ENCODE data around the gene LMAN2L.

LMAN2L gene

GRCh38 chr2:96764253-96764637, 24.4 kb upstream of the LMAN2L start:
- Mint-ChIP-seq H3K36me3 (ENCODE audit: low read depth) (peaks cover 4% of the 10 kb centered on the region), H3K9me3 (no peaks in the 10 kb centered on the region), H3K27me3 (no peaks in the 10 kb centered on the region), H3K4me3 (peak overlapping the region; percentile 82), H3K4me1 (ENCODE audit: low read depth) (peaks cover 61% of the 10 kb centered on the region), H3K27ac (no peak overlapping the region)

- H3K27me3 Mint-ChIP-seq: no peaks in the 10 kb centered on the region
- H3K4me1 Mint-ChIP-seq (ENCODE audit: low read depth): peaks cover 62% of the 10 kb centered on the region
- peaks cover 4% of the 10 kb centered on the region for H3K36me3 Mint-ChIP-seq (ENCODE audit: low read depth)
- peak overlapping the region; percentile 41 for H3K27ac Mint-ChIP-seq
- H3K4me3 Mint-ChIP-seq: peak overlapping the region; percentile 82
- no peaks in the 10 kb centered on the region for H3K9me3 Mint-ChIP-seq
Observed at GRCh38 chr2:96763511-96764252, 23.8 kb upstream of the LMAN2L start.

GRCh38 chr2:96762529-96763311, 22.9 kb upstream of the LMAN2L start:
- Mint-ChIP-seq H3K36me3 (ENCODE audit: low read depth) (peaks cover 4% of the 10 kb centered on the region), H3K27me3 (no peaks in the 10 kb centered on the region), H3K9me3 (no peaks in the 10 kb centered on the region), H3K27ac (peak overlapping the region; percentile 52), H3K4me1 (ENCODE audit: low read depth) (peaks cover 56% of the 10 kb centered on the region), H3K4me3 (peak overlapping the region; percentile 82)

GRCh38 chr2:96760986-96761832, 21.3 kb upstream of the LMAN2L start:
- H3K4me3 Mint-ChIP-seq: peak overlapping the region; percentile 82
- H3K27me3 Mint-ChIP-seq: no peaks in the 10 kb centered on the region
- H3K9me3 Mint-ChIP-seq: no peaks in the 10 kb centered on the region
- no peaks in the 10 kb centered on the region for H3K36me3 Mint-ChIP-seq (ENCODE audit: low read depth)
- peaks cover 50% of the 10 kb centered on the region for H3K4me1 Mint-ChIP-seq (ENCODE audit: low read depth)
- H3K27ac Mint-ChIP-seq: peak overlapping the region; percentile 77

- peaks cover 50% of the 10 kb centered on the region for H3K4me1 Mint-ChIP-seq (ENCODE audit: low read depth)
- H3K27me3 Mint-ChIP-seq: no peaks in the 10 kb centered on the region
- H3K27ac Mint-ChIP-seq: peak within 1 kb of the TSS; percentile 83
Observed at GRCh38 chr2:96760036-96760985, 20.4 kb upstream of the LMAN2L start, which contains the start of gene CNNM4. Gene CNNM4, plus strand, starts transcription at chr2:96760902. Its CDS starts 98 bp downstream, at chr2:96761000.

GRCh38 chr2:96759548-96759947, 19.7 kb upstream of the LMAN2L start:
- H3K4me3 Mint-ChIP-seq: peak overlapping the region; percentile 82

More at GRCh38 chr2:96760036-96760985, 20.4 kb upstream of the LMAN2L start, which contains the start of gene CNNM4:
- Mint-ChIP-seq H3K4me3 (peak within 1 kb of the TSS; percentile 82), H3K9me3 (no peaks in the 10 kb centered on the region), H3K36me3 (ENCODE audit: low read depth) (no peaks in the 10 kb centered on the region)

GRCh38 chr2:96758987-96759386, 19.1 kb upstream of the LMAN2L start:
- Mint-ChIP-seq H3K27me3 (no peaks in the 10 kb centered on the region), H3K9me3 (no peaks in the 10 kb centered on the region), H3K4me3 (no peak overlapping the region), H3K4me1 (ENCODE audit: low read depth) (peaks cover 42% of the 10 kb centered on the region), H3K36me3 (ENCODE audit: low read depth) (no peaks in the 10 kb centered on the region), H3K27ac (no peak overlapping the region)

More at GRCh38 chr2:96759548-96759947, 19.7 kb upstream of the LMAN2L start:
- no peaks in the 10 kb centered on the region for H3K27me3 Mint-ChIP-seq
- no peaks in the 10 kb centered on the region for H3K36me3 Mint-ChIP-seq (ENCODE audit: low read depth)
- peak overlapping the region; percentile 83 for H3K27ac Mint-ChIP-seq
- no peaks in the 10 kb centered on the region for H3K9me3 Mint-ChIP-seq
- peaks cover 47% of the 10 kb centered on the region for H3K4me1 Mint-ChIP-seq (ENCODE audit: low read depth)

GRCh38 chr2:96757477-96757860, 17.6 kb upstream of the LMAN2L start:
- no peak overlapping the region for H3K27ac Mint-ChIP-seq
- no peaks in the 10 kb centered on the region for H3K9me3 Mint-ChIP-seq
- H3K36me3 Mint-ChIP-seq (ENCODE audit: low read depth): no peaks in the 10 kb centered on the region
- H3K27me3 Mint-ChIP-seq: no peaks in the 10 kb centered on the region
- H3K4me1 Mint-ChIP-seq (ENCODE audit: low read depth): peaks cover 28% of the 10 kb centered on the region
- no peak overlapping the region for H3K4me3 Mint-ChIP-seq

GRCh38 chr2:96756788-96757476, 17.1 kb upstream of the LMAN2L start:
- Mint-ChIP-seq H3K4me1 (ENCODE audit: low read depth) (peaks cover 22% of the 10 kb centered on the region), H3K9me3 (no peaks in the 10 kb centered on the region), H3K27me3 (no peaks in the 10 kb centered on the region), H3K27ac (no peak overlapping the region), H3K4me3 (no peak overlapping the region), H3K36me3 (ENCODE audit: low read depth) (no peaks in the 10 kb centered on the region)

- Mint-ChIP-seq H3K27me3 (no peaks in the 10 kb centered on the region), H3K4me1 (ENCODE audit: low read depth) (peaks cover 1% of the 10 kb centered on the region), H3K4me3 (no peak overlapping the region)
Observed at GRCh38 chr2:96754317-96754716, 14.5 kb upstream of the LMAN2L start.

GRCh38 chr2:96753661-96754282, 13.9 kb upstream of the LMAN2L start:
- Mint-ChIP-seq H3K4me1 (ENCODE audit: low read depth) (no peaks in the 10 kb centered on the region), H3K27ac (no peak overlapping the region), H3K36me3 (ENCODE audit: low read depth) (no peaks in the 10 kb centered on the region), H3K4me3 (no peak overlapping the region), H3K9me3 (no peaks in the 10 kb centered on the region), H3K27me3 (no peaks in the 10 kb centered on the region)

More at GRCh38 chr2:96754317-96754716, 14.5 kb upstream of the LMAN2L start:
- Mint-ChIP-seq H3K36me3 (ENCODE audit: low read depth) (no peaks in the 10 kb centered on the region), H3K27ac (no peak overlapping the region), H3K9me3 (no peaks in the 10 kb centered on the region)

- Mint-ChIP-seq H3K36me3 (ENCODE audit: low read depth) (no peaks in the 10 kb centered on the region), H3K27me3 (no peaks in the 10 kb centered on the region), H3K4me1 (ENCODE audit: low read depth) (no peaks in the 10 kb centered on the region), H3K4me3 (no peak overlapping the region), H3K9me3 (no peaks in the 10 kb centered on the region), H3K27ac (no peak overlapping the region)
Observed at GRCh38 chr2:96751800-96752199, 11.9 kb upstream of the LMAN2L start.

GRCh38 chr2:96747061-96747617, 7.3 kb upstream of the LMAN2L start:
- H3K9me3 Mint-ChIP-seq: no peaks in the 10 kb centered on the region
- no peak overlapping the region for H3K4me3 Mint-ChIP-seq

More at GRCh38 chr2:96747061-96747617, 7.3 kb upstream of the LMAN2L start:
- H3K4me1 Mint-ChIP-seq (ENCODE audit: low read depth): no peaks in the 10 kb centered on the region
- H3K36me3 Mint-ChIP-seq (ENCODE audit: low read depth): no peaks in the 10 kb centered on the region
- no peak overlapping the region for H3K27ac Mint-ChIP-seq
- H3K27me3 Mint-ChIP-seq: no peaks in the 10 kb centered on the region
